ENCODE data around the gene OGFOD2. TPM values are rescaled to one million over a fixed set of nuclear protein-coding genes. Genes with fewer than 3 reads are reported as not detected.

OGFOD2 gene
- total and polyA plus RNA-seq, 2 of the 13 experiments (the other 11 are each of a cell fraction or from before 2014, with no cell fraction given), result 13.2 to 14.6 TPM

DNA sequence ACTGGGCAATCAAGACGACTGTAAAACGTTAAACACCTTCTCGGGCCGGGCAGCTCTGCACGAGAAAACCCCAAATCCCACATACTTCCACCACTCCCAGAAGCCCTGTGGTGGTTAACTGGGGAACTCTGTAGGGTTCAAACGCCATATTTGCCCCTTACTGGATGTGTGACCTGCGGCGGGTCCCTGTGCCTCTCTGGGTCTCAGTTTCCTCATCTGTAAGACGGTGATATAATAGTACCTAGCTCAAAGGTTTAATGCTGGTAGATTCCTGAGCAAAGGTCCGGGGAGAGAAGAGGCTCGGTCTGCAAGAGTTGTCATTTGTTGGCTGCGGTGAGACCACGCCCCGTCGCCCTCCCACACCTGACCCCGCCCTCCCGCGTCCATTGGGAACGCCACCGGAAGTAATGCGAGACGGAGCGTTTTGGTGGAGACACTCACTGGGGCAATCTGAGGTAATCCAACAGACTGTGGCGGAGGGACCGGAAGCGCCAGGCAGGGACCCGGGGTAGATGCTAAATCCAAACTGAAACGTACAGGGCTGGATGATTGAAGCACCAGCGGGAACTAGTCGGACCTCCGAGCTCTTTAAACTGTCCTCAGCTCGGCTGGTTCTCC is 661 bp upstream of the OGFOD2 start (continued):
- TF ChIP-seq ZSCAN22 (CRISPR knock-in tag; IDR thresholded peaks at IDR 0.05) (no peak), ATAD3A (CRISPR knock-in tag; IDR thresholded peaks at IDR 0.05) (no peak), MEIS2 (CRISPR knock-in tag; IDR thresholded peaks at IDR 0.05) (no peak), CAMTA2 (CRISPR knock-in tag; IDR thresholded peaks at IDR 0.05; ENCODE audit: borderline replicate concordance) (no peak), SUZ12 (IDR thresholded peaks at IDR 0.05; ENCODE audit: low read depth, low read length) (no peak), ZNF841 (CRISPR knock-in tag; IDR thresholded peaks at IDR 0.05; ENCODE audit: borderline replicate concordance) (no peak), MAZ (IDR thresholded peaks at IDR 0.05; ENCODE audit: borderline replicate concordance, low read depth, low read length) (peak; percentile 80; the same call in 1 of the 2 replicates), MAZ (CRISPR knock-in tag; IDR thresholded peaks at IDR 0.05; ENCODE audit: low read depth) (no peak; the same call in 1 of the 2 replicates), CEBPG (CRISPR knock-in tag; IDR thresholded peaks at IDR 0.05) (peak; percentile 86), ZNF263 (CRISPR knock-in tag; IDR thresholded peaks at IDR 0.05) (no peak), SOX5 (CRISPR knock-in tag; IDR thresholded peaks at IDR 0.05; ENCODE audit: borderline replicate concordance) (no peak; the same call in 1 of the 2 replicates), ZBTB21 (CRISPR knock-in tag; IDR thresholded peaks at IDR 0.05) (no peak)
- TF ChIP-seq, protein P1, sequence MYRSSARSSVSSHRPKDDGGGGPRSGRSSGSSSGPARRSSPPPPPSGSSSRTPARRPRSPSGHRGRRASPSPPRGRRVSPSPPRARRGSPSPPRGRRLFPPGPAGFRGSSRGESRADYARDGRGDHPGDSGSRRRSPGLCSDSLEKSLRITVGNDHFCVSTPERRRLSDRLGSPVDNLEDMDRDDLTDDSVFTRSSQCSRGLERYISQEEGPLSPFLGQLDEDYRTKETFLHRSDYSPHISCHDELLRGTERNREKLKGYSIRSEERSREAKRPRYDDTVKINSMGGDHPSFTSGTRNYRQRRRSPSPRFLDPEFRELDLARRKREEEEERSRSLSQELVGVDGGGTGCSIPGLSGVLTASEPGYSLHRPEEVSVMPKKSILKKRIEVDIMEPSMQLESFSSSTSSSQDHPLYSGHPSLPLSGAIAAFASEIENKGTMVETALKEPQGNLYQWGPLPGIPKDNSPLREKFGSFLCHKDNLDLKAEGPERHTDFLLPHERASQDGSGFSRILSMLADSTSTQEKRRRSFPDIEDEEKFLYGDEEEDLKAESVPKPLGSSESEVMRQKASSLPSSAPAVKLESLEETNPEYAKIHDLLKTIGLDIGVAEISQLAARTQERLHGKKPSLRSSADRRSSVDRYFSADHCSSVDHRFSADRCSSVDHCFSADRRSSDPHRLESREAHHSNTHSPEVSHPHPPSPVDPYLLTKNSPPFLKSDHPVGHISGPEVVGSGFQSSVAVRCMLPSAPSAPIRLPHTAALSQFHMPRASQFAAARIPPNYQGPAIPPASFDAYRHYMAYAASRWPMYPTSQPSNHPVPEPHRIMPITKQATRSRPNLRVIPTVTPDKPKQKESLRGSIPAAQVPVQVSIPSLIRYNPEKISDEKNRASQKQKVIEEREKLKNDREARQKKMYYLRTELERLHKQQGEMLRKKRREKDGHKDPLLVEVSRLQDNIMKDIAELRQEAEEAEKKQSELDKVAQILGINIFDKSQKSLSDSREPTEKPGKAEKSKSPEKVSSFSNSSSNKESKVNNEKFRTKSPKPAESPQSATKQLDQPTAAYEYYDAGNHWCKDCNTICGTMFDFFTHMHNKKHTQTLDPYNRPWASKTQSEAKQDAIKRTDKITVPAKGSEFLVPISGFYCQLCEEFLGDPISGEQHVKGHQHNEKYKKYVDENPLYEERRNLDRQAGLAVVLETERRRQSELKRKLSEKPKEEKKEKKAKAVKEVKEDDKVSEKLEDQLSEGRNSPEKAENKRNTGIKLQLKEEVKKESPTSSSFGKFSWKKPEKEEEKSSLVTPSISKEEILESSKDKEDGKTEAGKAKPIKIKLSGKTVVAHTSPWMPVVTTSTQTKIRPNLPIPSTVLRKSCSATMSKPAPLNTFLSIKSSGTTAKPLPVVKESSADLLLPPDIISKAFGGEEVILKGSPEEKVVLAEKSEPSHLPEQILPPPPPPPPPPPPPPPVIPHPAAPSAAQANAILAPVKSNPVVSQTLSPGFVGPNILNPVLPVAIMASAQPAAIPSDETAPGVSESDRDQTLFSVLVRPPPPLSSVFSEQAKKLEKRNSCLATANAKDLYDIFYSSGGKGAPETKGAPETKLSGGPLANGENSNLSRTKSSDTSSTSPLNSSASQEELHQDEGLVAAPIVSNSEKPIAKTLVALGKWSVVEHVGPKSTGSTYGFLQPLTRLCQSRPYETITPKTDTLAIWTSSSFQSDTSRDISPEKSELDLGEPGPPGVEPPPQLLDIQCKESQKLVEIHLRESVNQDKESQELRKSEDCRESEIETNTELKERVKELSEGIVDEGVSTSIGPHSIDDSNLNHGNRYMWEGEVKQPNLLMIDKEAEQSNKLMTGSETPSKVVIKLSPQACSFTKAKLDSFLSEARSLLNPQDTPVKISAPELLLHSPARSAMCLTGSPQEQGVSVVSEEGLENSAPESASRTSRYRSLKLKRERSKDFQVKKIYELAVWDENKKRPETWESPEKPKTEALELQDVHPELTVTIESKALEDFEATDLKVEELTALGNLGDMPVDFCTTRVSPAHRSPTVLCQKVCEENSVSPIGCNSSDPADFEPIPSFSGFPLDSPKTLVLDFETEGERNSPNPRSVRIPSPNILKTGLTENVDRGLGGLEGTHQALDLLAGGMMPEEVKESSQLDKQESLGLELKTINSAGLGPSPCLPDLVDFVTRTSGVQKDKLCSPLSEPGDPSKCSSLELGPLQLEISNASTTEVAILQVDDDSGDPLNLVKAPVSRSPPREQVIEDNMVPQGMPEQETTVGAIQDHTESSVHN (CRISPR knock-in tag; IDR thresholded peaks at IDR 0.05), result no peak
- TF ChIP-seq, protein P2, sequence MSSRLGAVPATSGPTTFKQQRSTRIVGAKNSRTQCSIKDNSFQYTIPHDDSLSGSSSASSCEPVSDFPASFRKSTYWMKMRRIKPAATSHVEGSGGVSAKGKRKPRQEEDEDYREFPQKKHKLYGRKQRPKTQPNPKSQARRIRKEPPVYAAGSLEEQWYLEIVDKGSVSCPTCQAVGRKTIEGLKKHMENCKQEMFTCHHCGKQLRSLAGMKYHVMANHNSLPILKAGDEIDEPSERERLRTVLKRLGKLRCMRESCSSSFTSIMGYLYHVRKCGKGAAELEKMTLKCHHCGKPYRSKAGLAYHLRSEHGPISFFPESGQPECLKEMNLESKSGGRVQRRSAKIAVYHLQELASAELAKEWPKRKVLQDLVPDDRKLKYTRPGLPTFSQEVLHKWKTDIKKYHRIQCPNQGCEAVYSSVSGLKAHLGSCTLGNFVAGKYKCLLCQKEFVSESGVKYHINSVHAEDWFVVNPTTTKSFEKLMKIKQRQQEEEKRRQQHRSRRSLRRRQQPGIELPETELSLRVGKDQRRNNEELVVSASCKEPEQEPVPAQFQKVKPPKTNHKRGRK (CRISPR knock-in tag; IDR thresholded peaks at IDR 0.05), result no peak
- TF ChIP-seq, protein P3, sequence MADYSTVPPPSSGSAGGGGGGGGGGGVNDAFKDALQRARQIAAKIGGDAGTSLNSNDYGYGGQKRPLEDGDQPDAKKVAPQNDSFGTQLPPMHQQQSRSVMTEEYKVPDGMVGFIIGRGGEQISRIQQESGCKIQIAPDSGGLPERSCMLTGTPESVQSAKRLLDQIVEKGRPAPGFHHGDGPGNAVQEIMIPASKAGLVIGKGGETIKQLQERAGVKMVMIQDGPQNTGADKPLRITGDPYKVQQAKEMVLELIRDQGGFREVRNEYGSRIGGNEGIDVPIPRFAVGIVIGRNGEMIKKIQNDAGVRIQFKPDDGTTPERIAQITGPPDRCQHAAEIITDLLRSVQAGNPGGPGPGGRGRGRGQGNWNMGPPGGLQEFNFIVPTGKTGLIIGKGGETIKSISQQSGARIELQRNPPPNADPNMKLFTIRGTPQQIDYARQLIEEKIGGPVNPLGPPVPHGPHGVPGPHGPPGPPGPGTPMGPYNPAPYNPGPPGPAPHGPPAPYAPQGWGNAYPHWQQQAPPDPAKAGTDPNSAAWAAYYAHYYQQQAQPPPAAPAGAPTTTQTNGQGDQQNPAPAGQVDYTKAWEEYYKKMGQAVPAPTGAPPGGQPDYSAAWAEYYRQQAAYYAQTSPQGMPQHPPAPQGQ (CRISPR knock-in tag; IDR thresholded peaks at IDR 0.05; ENCODE audit: borderline replicate concordance), result no peak
- TF ChIP-seq, protein P4, sequence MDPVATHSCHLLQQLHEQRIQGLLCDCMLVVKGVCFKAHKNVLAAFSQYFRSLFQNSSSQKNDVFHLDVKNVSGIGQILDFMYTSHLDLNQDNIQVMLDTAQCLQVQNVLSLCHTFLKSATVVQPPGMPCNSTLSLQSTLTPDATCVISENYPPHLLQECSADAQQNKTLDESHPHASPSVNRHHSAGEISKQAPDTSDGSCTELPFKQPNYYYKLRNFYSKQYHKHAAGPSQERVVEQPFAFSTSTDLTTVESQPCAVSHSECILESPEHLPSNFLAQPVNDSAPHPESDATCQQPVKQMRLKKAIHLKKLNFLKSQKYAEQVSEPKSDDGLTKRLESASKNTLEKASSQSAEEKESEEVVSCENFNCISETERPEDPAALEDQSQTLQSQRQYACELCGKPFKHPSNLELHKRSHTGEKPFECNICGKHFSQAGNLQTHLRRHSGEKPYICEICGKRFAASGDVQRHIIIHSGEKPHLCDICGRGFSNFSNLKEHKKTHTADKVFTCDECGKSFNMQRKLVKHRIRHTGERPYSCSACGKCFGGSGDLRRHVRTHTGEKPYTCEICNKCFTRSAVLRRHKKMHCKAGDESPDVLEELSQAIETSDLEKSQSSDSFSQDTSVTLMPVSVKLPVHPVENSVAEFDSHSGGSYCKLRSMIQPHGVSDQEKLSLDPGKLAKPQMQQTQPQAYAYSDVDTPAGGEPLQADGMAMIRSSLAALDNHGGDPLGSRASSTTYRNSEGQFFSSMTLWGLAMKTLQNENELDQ (CRISPR knock-in tag; IDR thresholded peaks at IDR 0.05; ENCODE audit: borderline replicate concordance), result no peak

All from HepG2 (cell line).